Amniotic stem cell (primary cell): ENCODE data around the gene CCNL2.
"Not testable (repeated sequence)": the region's sequence is repeated elsewhere in the genome, so short reads cannot be mapped to it uniquely, and the experiment has no call there.

Experiments used
- DNase-seq: peaks from one replicate; lab custom pipeline; 2025; lab: John Stamatoyannopoulos, UW

The CCNL2 gene

GRCh38 chr1:1432274-1432950 lies 33.3 kb upstream of the CCNL2 start:
- DNase-seq: no peak

GRCh38 chr1:1431845-1432273 lies 32.7 kb upstream of the CCNL2 start:
- DNase-seq: no peak

GRCh38 chr1:1430992-1431844 lies 32.1 kb upstream of the CCNL2 start:
- no peak for DNase-seq

- DNase-seq: no peak
Observed at GRCh38 chr1:1430114-1430982, 31.2 kb upstream of the CCNL2 start.

GRCh38 chr1:1429671-1430073 lies 30.5 kb upstream of the CCNL2 start:
- no peak for DNase-seq

- DNase-seq: not testable (repeated sequence)
Observed at GRCh38 chr1:1428967-1429366, 29.8 kb upstream of the CCNL2 start.

- DNase-seq: no peak
Observed at GRCh38 chr1:1428174-1428573, 29.0 kb upstream of the CCNL2 start.

GRCh38 chr1:1427820-1428148 lies 28.6 kb upstream of the CCNL2 start:
- no peak for DNase-seq

GRCh38 chr1:1427106-1427819 lies 28.1 kb upstream of the CCNL2 start:
- DNase-seq: no peak

- DNase-seq: no peak
Observed at GRCh38 chr1:1426496-1427105, 27.5 kb upstream of the CCNL2 start.

GRCh38 chr1:1425753-1426495 lies 26.8 kb upstream of the CCNL2 start:
- DNase-seq: no peak

- DNase-seq: no peak
Observed at GRCh38 chr1:1425426-1425752, 26.3 kb upstream of the CCNL2 start.

GRCh38 chr1:1424707-1425106 lies 25.6 kb upstream of the CCNL2 start:
- no peak for DNase-seq

- DNase-seq: no peak
Observed at GRCh38 chr1:1423245-1423597, 24.1 kb upstream of the CCNL2 start.

GRCh38 chr1:1422465-1423244 lies 23.5 kb upstream of the CCNL2 start:
- DNase-seq: no peak

- no peak for DNase-seq
Observed at GRCh38 chr1:1421907-1422464, 22.9 kb upstream of the CCNL2 start.

GRCh38 chr1:1421147-1421906 lies 22.2 kb upstream of the CCNL2 start, which contains the start of gene ANKRD65:
ANKRD65 (minus strand) TSS chr1:1421276; CDS start chr1:1421005, 271 bp downstream.
- DNase-seq: no peak

- no peak for DNase-seq
Observed at GRCh38 chr1:1420654-1421141, 21.6 kb upstream of the CCNL2 start.
